ENCODE data around the gene TMEM8B. TPM values are rescaled to one million over a fixed set of nuclear protein-coding genes. Genes with fewer than 3 reads are reported as not detected.
A peak's percentile ranks its signal among the peaks of the same experiment; 100 is the strongest.

TMEM8B gene
- polyA plus RNA-seq, 3 donors = 2.6 to 11.6 (median 3.8) TPM

GRCh38 chr9:35859310-35859989 is 30.4 kb downstream of the TMEM8B start:
- Histone ChIP-seq H3K9ac (ENCODE audit: insufficient read depth, low read length, poor library complexity, severe bottlenecking) (no peak overlapping the region), H3K9me3 (replicated peaks in 1 of 2; ENCODE audit: control insufficient read depth in 1 of 2, insufficient read depth in 1 of 2, low read length in 2 of 2) (no peaks in the 10 kb centered on the region), H3K4me3 (replicated peaks in 1 of 3; ENCODE audit: low read depth in 2 of 3, low read length in 3 of 3) (no peak overlapping the region), H3K4me2 (replicated peaks; ENCODE audit: extremely low read depth, low read length, poor library complexity, severe bottlenecking) (no peak overlapping the region), H2AFZ (ENCODE audit: insufficient read depth, low read depth, low read length, poor library complexity, severe bottlenecking) (no peak overlapping the region), H3K27ac (ENCODE audit: low read depth in 1 of 2, low read length in 2 of 2) (no peak overlapping the region), H3K36me3 (replicated peaks in 1 of 2; ENCODE audit: control insufficient read depth in 1 of 2, insufficient read depth in 2 of 2, low read length in 2 of 2) (no peaks in the 10 kb centered on the region), H3K79me2 (ENCODE audit: insufficient read depth, low read length) (no peaks in the 10 kb centered on the region), H3K27me3 (ENCODE audit: control insufficient read depth in 2 of 2, insufficient read depth in 2 of 2, low read length in 2 of 2) (peaks cover 8 to 53% of the 10 kb centered on the region in 2 donors), H3K4me1 (ENCODE audit: control insufficient read depth in 1 of 2, insufficient read depth in 2 of 2, low read length in 2 of 2) (peaks cover 4 to 19% of the 10 kb centered on the region in 2 donors), H4K20me1 (ENCODE audit: insufficient read depth, low read length) (no peaks in the 10 kb centered on the region)
- Mint-ChIP-seq H3K36me3 (peaks cover 0 to 2% of the 10 kb centered on the region in 2 donors), H3K4me3 (peak overlapping the region in 1 of 2 donors; percentile 61), H3K27me3 (ENCODE audit: low read depth in 3 of 3) (peaks cover 41 to 65% (median 43%) of the 10 kb centered on the region in 3 donors), H3K27ac (peak overlapping the region in 2 of 7 donors; percentile 41 to 75), H3K9me3 (peaks cover 0 to 4% (median 0%) of the 10 kb centered on the region in 7 donors), H3K4me1 (peaks cover 22% of the 10 kb centered on the region)
- peak; percentile 65 to 77 (median 68) for DNase-seq
- intact Hi-C loops (cut with micrococcal nuclease) = loop anchor here in 1 of 2 donors (10.0 kb wide), 1 partner anchor 55 kb away; no protein-coding TSS in a partner anchor
- whole genome bisulfite sequencing (ENCODE audit: insufficient coverage) = 68% methylated on average over 13 of the region's 16 CpGs
- peak; percentile 34 for TF ChIP-seq CTCF (IDR thresholded peaks at IDR 0.05)

- Mint-ChIP-seq H3K4me1 (peaks cover 22% of the 10 kb centered on the region), H3K36me3 (peaks cover 0 to 2% of the 10 kb centered on the region in 2 donors), H3K9me3 (peaks cover 0 to 4% (median 0%) of the 10 kb centered on the region in 7 donors), H3K27me3 (ENCODE audit: low read depth in 3 of 3) (peaks cover 36 to 61% (median 48%) of the 10 kb centered on the region in 3 donors), H3K27ac (peak overlapping the region in 2 of 7 donors; percentile 8 to 42), H3K4me3 (peak overlapping the region in 1 of 2 donors; percentile 61)
- H3K9ac ChIP-seq (ENCODE audit: insufficient read depth, low read length, poor library complexity, severe bottlenecking) = no peak overlapping the region
- peaks cover 4 to 19% of the 10 kb centered on the region in 2 donors for H3K4me1 ChIP-seq (ENCODE audit: control insufficient read depth in 1 of 2, insufficient read depth in 2 of 2, low read length in 2 of 2)
- no peak overlapping the region for H3K27ac ChIP-seq (ENCODE audit: low read depth in 1 of 2, low read length in 2 of 2)
- H3K9me3 ChIP-seq (replicated peaks in 1 of 2; ENCODE audit: control insufficient read depth in 1 of 2, insufficient read depth in 1 of 2, low read length in 2 of 2) = no peaks in the 10 kb centered on the region
- H3K36me3 ChIP-seq (replicated peaks in 1 of 2; ENCODE audit: control insufficient read depth in 1 of 2, insufficient read depth in 2 of 2, low read length in 2 of 2) = no peaks in the 10 kb centered on the region
- no CpG with 5 or more reads among the region's 3 CpGs for WGBS (ENCODE audit: insufficient coverage)
- peak in 1 of 3 donors; percentile 2 for DNase-seq
- no peak overlapping the region for H3K4me3 ChIP-seq (replicated peaks in 1 of 3; ENCODE audit: low read depth in 2 of 3, low read length in 3 of 3)
- intact Hi-C loops (cut with micrococcal nuclease) = loop anchor here in 1 of 2 donors (10.0 kb wide), 1 partner anchor 55 kb away; no protein-coding TSS in a partner anchor
- no peak overlapping the region for H2AFZ ChIP-seq (ENCODE audit: insufficient read depth, low read depth, low read length, poor library complexity, severe bottlenecking)
- no peaks in the 10 kb centered on the region for H3K79me2 ChIP-seq (ENCODE audit: insufficient read depth, low read length)
- H4K20me1 ChIP-seq (ENCODE audit: insufficient read depth, low read length) = no peaks in the 10 kb centered on the region
- TF ChIP-seq CTCF (IDR thresholded peaks at IDR 0.05) = no peak
- no peak overlapping the region for H3K4me2 ChIP-seq (replicated peaks; ENCODE audit: extremely low read depth, low read length, poor library complexity, severe bottlenecking)
- H3K27me3 ChIP-seq (ENCODE audit: control insufficient read depth in 2 of 2, insufficient read depth in 2 of 2, low read length in 2 of 2) = peaks cover 5 to 49% of the 10 kb centered on the region in 2 donors
Observed at GRCh38 chr9:35859990-35860339, 30.9 kb downstream of the TMEM8B start.
